Measurements from ENCODE around the gene WWOX.

- TF ChIP-seq CTCF (conservative IDR thresholded peaks at IDR 0.05; ENCODE audit: low read depth, low read length) (no peak), EZH2phosphoT487 (IDR thresholded peaks at IDR 0.05; ENCODE audit: borderline replicate concordance, low read length) (no peak)
These were observed 1011.5 kb downstream of the WWOX start for GRCh38 chr16:79110953-79111352.
